CD14-positive monocyte (primary cell): ENCODE results near the gene CHST6. TPM values are rescaled to one million over a fixed set of nuclear protein-coding genes. Genes with fewer than 3 reads are reported as not detected.
"Not testable (repeated sequence)": the region's sequence is repeated elsewhere in the genome, so short reads cannot be mapped to it uniquely, and the experiment has no call there.

Experiments
- DNase-seq, 3 donors: peaks; one replicate each; pipeline ENCODE4 v3.0.0-alpha.2; 2011 to 2022
- H2AFZ ChIP-seq: 2 replicates; pipeline ENCODE4 v1.6.0; 2012; ENCODE audit warnings: mild to moderate bottlenecking, low read depth, low read length, inconsistent platforms; ENCODE audit not compliant: insufficient read depth, poor library complexity, severe bottlenecking
- H3K27ac ChIP-seq, 2 donors: 1 replicate in 1 of 2; 2 replicates in 1 of 2; pipeline ENCODE4 v1.5.1; 2012 to 2013; ENCODE audit warnings: low read length in 2 of 2, control low read depth in 1 of 2, inconsistent platforms in 1 of 2, low read depth in 1 of 2, mild to moderate bottlenecking in 1 of 2
- H3K27me3 ChIP-seq, 2 donors: one replicate each; pipeline versions ENCODE4 v1.6.0 to v1.6.1; 2011 to 2013; ENCODE audit warnings: low read length in 2 of 2; ENCODE audit not compliant: control insufficient read depth in 2 of 2, insufficient read depth in 2 of 2
- H3K36me3 ChIP-seq, 2 donors: replicated peaks in 1 of 2; 1 replicate in 1 of 2; 2 replicates in 1 of 2; pipeline versions ENCODE4 v1.5.1 to v1.6.1; 2012 to 2013; ENCODE audit warnings: low read length in 2 of 2, control low read depth in 1 of 2, inconsistent platforms in 1 of 2, mild to moderate bottlenecking in 1 of 2; ENCODE audit not compliant: insufficient read depth in 2 of 2, control insufficient read depth in 1 of 2
- H3K4me1 ChIP-seq, 2 donors: 1 replicate in 1 of 2; 2 replicates in 1 of 2; pipeline versions ENCODE4 v1.5.1 to v1.6.1; 2012 to 2013; ENCODE audit warnings: low read length in 2 of 2, control low read depth in 1 of 2, inconsistent platforms in 1 of 2, mild to moderate bottlenecking in 1 of 2, moderate library complexity in 1 of 2; ENCODE audit not compliant: insufficient read depth in 2 of 2, control insufficient read depth in 1 of 2
- H3K4me2 ChIP-seq: replicated peaks from 2 replicates; pipeline ENCODE3; 2012; ENCODE audit warnings: low read length, moderate library complexity, mild to moderate bottlenecking; ENCODE audit not compliant: poor library complexity, severe bottlenecking; ENCODE audit errors: extremely low read depth
- H3K4me3 ChIP-seq, 3 experiments: fragments of 200-600 bp in 1 of 3; sonication (generic) in 1 of 3; replicated peaks in 1 of 3; 1 replicate in 2 of 3; 2 replicates in 1 of 3; pipeline ENCODE4 v1.5.1; 2011 to 2013; ENCODE audit warnings: low read length in 3 of 3, mild to moderate bottlenecking in 3 of 3, control low read depth in 2 of 3, low read depth in 2 of 3, inconsistent platforms in 1 of 3, moderate library complexity in 1 of 3
- H3K79me2 ChIP-seq: 2 replicates; pipeline ENCODE4 v1.6.0; 2012; ENCODE audit warnings: mild to moderate bottlenecking, control low read depth, inconsistent platforms, low read length, moderate library complexity; ENCODE audit not compliant: insufficient read depth
- H3K9ac ChIP-seq: 2 replicates; pipeline ENCODE4 v1.6.0; 2017; ENCODE audit warnings: low read length, mild to moderate bottlenecking; ENCODE audit not compliant: insufficient read depth, poor library complexity, severe bottlenecking
- H3K9me3 ChIP-seq, 2 donors: replicated peaks in 1 of 2; 1 replicate in 1 of 2; 2 replicates in 1 of 2; pipeline versions ENCODE4 v1.5.1 to v1.6.1; 2012 to 2013; ENCODE audit warnings: low read length in 2 of 2, control low read depth in 1 of 2; ENCODE audit not compliant: control insufficient read depth in 1 of 2, insufficient read depth in 1 of 2
- H4K20me1 ChIP-seq: 2 replicates; pipeline ENCODE4 v1.6.0; 2012; ENCODE audit warnings: mild to moderate bottlenecking, low read length, control low read depth, moderate library complexity; ENCODE audit not compliant: insufficient read depth
- H3K27ac Mint-ChIP-seq, 7 donors: one replicate each; pipeline ENCODE4 v1.8.0; 2020; ENCODE audit warnings: mild to moderate bottlenecking in 7 of 7, mixed read lengths in 7 of 7, moderate library complexity in 6 of 7, inconsistent platforms in 2 of 7
- H3K27me3 Mint-ChIP-seq, 3 donors: one replicate each; pipeline ENCODE4 v1.8.0; 2021 to 2022; ENCODE audit warnings: low read depth in 3 of 3, mild to moderate bottlenecking in 3 of 3, mixed read lengths in 3 of 3, moderate library complexity in 3 of 3, inconsistent platforms in 1 of 3
- H3K36me3 Mint-ChIP-seq, 2 donors: one replicate each; pipeline ENCODE4 v1.8.0; 2020; ENCODE audit warnings: mixed read lengths in 2 of 2, inconsistent platforms in 1 of 2, mild to moderate bottlenecking in 1 of 2
- H3K4me1 Mint-ChIP-seq: one replicate; pipeline ENCODE4 v1.8.0; 2020; ENCODE audit warnings: mild to moderate bottlenecking, mixed read lengths
- H3K4me3 Mint-ChIP-seq, 2 donors: one replicate each; pipeline ENCODE4 v1.8.0; 2020; ENCODE audit warnings: mild to moderate bottlenecking in 2 of 2, mixed read lengths in 2 of 2, moderate library complexity in 1 of 2
- H3K9me3 Mint-ChIP-seq, 7 donors: one replicate each; pipeline ENCODE4 v1.8.0; 2020 to 2022; ENCODE audit warnings: mixed read lengths in 7 of 7, mild to moderate bottlenecking in 6 of 7, moderate library complexity in 6 of 7, inconsistent platforms in 2 of 7
- WGBS: methylation state at CpG from one replicate; pipeline ENCODE4 v1.1.5; 2013; ENCODE audit warnings: missing lambda C conversion rate; ENCODE audit not compliant: insufficient coverage; 5-methylcytosine and 5-hydroxymethylcytosine counted together
- intact Hi-C, 2 donors: fragments of 100-400 bp; cut with micrococcal nuclease; formaldehyde crosslinking; loops; one replicate each; pipeline versions ENCODE4 v1.15.0 to v1.15.1; 2023
- polyA plus RNA-seq, 3 donors: library from polyadenylated mRNA; depleted of rRNA in 1 of 3; unstranded in 2 of 3; stranded (reverse) in 1 of 3; fragments of 300-500 nt in 2 of 3; fragments of >200 nt in 1 of 3; fragmentation: Illumina TruSeq in 2 of 3; gene quantifications; 1 replicate in 2 of 3; 2 replicates in 1 of 3; pipeline ENCODE4 v1.2.3, GENCODE V29; 2012 to 2021
- TF ChIP-seq, protein P1 (sequence below): fragments of 200-600 bp; IDR thresholded peaks from one replicate; pipeline ENCODE4 v1.8.0; 2022; ENCODE audit warnings: antibody characterized with exemption, mild to moderate bottlenecking

Gene CHST6
- polyA plus RNA-seq, 3 donors: 0.03 TPM; not detected in 2

DNA sequence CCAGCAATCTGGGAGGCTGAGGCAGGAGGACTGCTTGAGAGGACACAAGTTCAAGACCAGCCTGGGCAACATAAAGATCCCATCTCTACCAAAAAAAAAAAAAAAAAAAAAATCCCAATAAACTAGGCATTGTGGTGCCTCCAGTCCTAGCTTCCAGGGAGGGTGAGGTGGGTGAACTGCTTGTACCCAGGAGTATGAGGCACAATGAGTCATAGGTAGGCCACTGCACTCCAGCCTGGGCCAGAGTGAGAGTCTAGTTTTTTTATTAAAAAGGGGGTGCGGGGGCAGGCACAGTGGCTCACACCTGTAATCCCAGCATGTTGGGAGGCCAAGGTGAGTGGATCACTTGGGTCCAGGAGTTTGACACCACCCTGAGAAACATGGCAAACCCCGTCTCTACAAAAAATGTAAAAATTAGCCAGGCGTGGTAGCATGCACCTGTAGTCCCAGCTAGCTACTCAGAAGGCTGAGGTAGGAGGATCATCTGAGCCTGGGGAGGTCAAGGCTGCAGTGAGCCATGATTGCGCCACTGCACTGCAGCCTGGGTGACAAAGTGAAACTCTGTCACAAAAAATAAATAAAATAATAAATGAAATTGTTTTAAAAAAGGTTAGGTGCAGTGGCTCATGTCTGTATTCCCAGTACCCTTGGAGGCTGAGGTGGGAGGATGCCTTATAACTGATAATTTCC, 7.8 kb upstream of the CHST6 start:
- H3K27me3 Mint-ChIP-seq: peaks cover 2 to 8% (median 3%) of the 10 kb centered on the region in 3 donors
- Histone ChIP-seq H3K9ac (no peak overlapping the region), H2AFZ (no peak overlapping the region), H3K9me3 (no peaks in the 10 kb centered on the region), H3K27me3 (peaks cover 0 to under 1% of the 10 kb centered on the region in 2 donors), H3K4me2 (no peak overlapping the region), H3K79me2 (no peaks in the 10 kb centered on the region), H3K4me3 (no peak overlapping the region), H3K4me1 (peaks cover 18 to 20% of the 10 kb centered on the region in 2 donors), H3K36me3 (no peaks in the 10 kb centered on the region), H3K27ac (no peak overlapping the region), H4K20me1 (no peaks in the 10 kb centered on the region)
- WGBS: 92% methylated on average over 3 of the region's 4 CpGs
- DNase-seq: no peak
- peaks cover 22% of the 10 kb centered on the region for H3K4me1 Mint-ChIP-seq
- no peaks in the 10 kb centered on the region for H3K9me3 Mint-ChIP-seq
- H3K27ac Mint-ChIP-seq: peak overlapping the region in 1 of 7 donors; percentile 79
- no peaks in the 10 kb centered on the region for H3K36me3 Mint-ChIP-seq
- intact Hi-C loops: no loop called here
- TF ChIP-seq, protein P1, sequence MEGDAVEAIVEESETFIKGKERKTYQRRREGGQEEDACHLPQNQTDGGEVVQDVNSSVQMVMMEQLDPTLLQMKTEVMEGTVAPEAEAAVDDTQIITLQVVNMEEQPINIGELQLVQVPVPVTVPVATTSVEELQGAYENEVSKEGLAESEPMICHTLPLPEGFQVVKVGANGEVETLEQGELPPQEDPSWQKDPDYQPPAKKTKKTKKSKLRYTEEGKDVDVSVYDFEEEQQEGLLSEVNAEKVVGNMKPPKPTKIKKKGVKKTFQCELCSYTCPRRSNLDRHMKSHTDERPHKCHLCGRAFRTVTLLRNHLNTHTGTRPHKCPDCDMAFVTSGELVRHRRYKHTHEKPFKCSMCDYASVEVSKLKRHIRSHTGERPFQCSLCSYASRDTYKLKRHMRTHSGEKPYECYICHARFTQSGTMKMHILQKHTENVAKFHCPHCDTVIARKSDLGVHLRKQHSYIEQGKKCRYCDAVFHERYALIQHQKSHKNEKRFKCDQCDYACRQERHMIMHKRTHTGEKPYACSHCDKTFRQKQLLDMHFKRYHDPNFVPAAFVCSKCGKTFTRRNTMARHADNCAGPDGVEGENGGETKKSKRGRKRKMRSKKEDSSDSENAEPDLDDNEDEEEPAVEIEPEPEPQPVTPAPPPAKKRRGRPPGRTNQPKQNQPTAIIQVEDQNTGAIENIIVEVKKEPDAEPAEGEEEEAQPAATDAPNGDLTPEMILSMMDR: no peak
- no peak overlapping the region for H3K4me3 Mint-ChIP-seq

DNA sequence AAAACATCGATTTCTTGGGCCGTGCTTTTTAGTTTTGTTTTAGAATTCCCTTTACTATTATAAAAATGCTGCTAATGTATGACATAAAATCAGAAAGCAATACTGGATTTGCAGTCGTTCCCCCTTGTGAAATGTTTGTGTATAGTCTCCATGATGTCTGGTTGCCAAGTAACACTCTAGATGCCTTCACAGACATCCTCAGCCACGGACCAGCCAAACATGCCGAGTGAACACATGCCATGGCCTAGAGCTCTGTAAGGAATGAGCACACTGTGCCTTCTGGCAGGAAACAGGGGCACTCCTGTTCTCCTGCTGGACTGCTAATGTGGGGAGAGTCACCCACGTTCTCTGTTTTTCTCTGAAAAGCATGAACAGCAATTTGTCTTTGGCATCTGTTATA, 6.6 kb upstream of the CHST6 start:
- H4K20me1 ChIP-seq, H3K36me3 ChIP-seq, H3K27me3 ChIP-seq, H3K4me2 ChIP-seq, H3K27ac ChIP-seq, H3K4me3 ChIP-seq, H3K9me3 ChIP-seq, intact Hi-C loops, H3K9me3 Mint-ChIP-seq, H2AFZ ChIP-seq, H3K36me3 Mint-ChIP-seq, H3K9ac ChIP-seq, H3K79me2 ChIP-seq, H3K4me3 Mint-ChIP-seq, DNase-seq: not testable (repeated sequence)
- peaks cover 15 to 16% of the 10 kb centered on the region in 2 donors for H3K4me1 ChIP-seq
- peak overlapping the region in 1 of 7 donors; percentile 38 for H3K27ac Mint-ChIP-seq
- no CpG with 5 or more reads among the region's 6 CpGs for WGBS
- H3K27me3 Mint-ChIP-seq: peaks cover 8 to 18% (median 9%) of the 10 kb centered on the region in 3 donors
- H3K4me1 Mint-ChIP-seq: peaks cover 14% of the 10 kb centered on the region
